Activated naive CD8-positive, alpha-beta T cell treated with anti-CD3 and anti-CD28 coated beads, Interleukin-2, amount 50 U/mL, for 24 hours (primary cell): ENCODE data around the gene EEIG2.
A peak's percentile ranks its signal among the peaks of the same experiment; 100 is the strongest.
"Not testable (repeated sequence)": the region's sequence is repeated elsewhere in the genome, so short reads cannot be mapped to it uniquely, and the experiment has no call there.

Experiments
- ATAC-seq: fragments of 150-1000 bp; cut with Tn5 transposase; one replicate; pipeline ENCODE4 v1.10.0; 2021
- DNase-seq: peaks from one replicate; pipeline ENCODE4 v3.0.0; 2021
- H3K27ac Mint-ChIP-seq: one replicate; pipeline ENCODE4 v1.8.0; 2021; ENCODE audit warnings: mild to moderate bottlenecking, mixed read lengths
- H3K27me3 Mint-ChIP-seq: one replicate; pipeline ENCODE4 v1.8.0; 2021; ENCODE audit warnings: mixed read lengths
- H3K36me3 Mint-ChIP-seq: one replicate; pipeline ENCODE4 v1.8.0; 2021; ENCODE audit warnings: low read depth, mixed read lengths
- H3K4me1 Mint-ChIP-seq: one replicate; pipeline ENCODE4 v1.8.0; 2021; ENCODE audit warnings: mixed read lengths
- H3K4me3 Mint-ChIP-seq: one replicate; pipeline ENCODE4 v1.8.0; 2021; ENCODE audit warnings: mild to moderate bottlenecking, moderate library complexity, mixed read lengths
- H3K9me3 Mint-ChIP-seq: one replicate; pipeline ENCODE4 v1.8.0; 2021; ENCODE audit warnings: mixed read lengths

EEIG2 gene

GRCh38 chr1:108559215-108560186 lies at the start of gene EEIG2:
EEIG2 (plus strand) TSS chr1:108560100; CDS start chr1:108560429, 329 bp downstream.
- H3K9me3 Mint-ChIP-seq, result no peaks in the 10 kb centered on the region
- peak; percentile 66 for ATAC-seq
- peak; percentile 92 for DNase-seq
- no peaks in the 10 kb centered on the region for H3K27me3 Mint-ChIP-seq
- peak within 1 kb of the TSS; percentile 76 for H3K27ac Mint-ChIP-seq
- H3K36me3 Mint-ChIP-seq, result no peaks in the 10 kb centered on the region
- H3K4me3 Mint-ChIP-seq, result peak within 1 kb of the TSS; percentile 88
- peaks cover 44% of the 10 kb centered on the region for H3K4me1 Mint-ChIP-seq

GRCh38 chr1:108511764-108512163 lies 48.1 kb upstream of the EEIG2 start:
- Mint-ChIP-seq H3K9me3 (no peaks in the 10 kb centered on the region), H3K36me3 (no peaks in the 10 kb centered on the region), H3K4me1 (no peaks in the 10 kb centered on the region), H3K27me3 (peaks cover 20% of the 10 kb centered on the region), H3K27ac (no peak overlapping the region), H3K4me3 (no peak overlapping the region)
- DNase-seq (no peak), ATAC-seq (no peak)

GRCh38 chr1:108512239-108513043 lies 47.5 kb upstream of the EEIG2 start:
- no peaks in the 10 kb centered on the region for H3K9me3 Mint-ChIP-seq
- no peak for DNase-seq
- no peaks in the 10 kb centered on the region for H3K36me3 Mint-ChIP-seq
- no peak overlapping the region for H3K4me3 Mint-ChIP-seq
- no peak for ATAC-seq
- no peak overlapping the region for H3K27ac Mint-ChIP-seq
- H3K27me3 Mint-ChIP-seq, result peaks cover 18% of the 10 kb centered on the region
- H3K4me1 Mint-ChIP-seq, result no peaks in the 10 kb centered on the region

- no peaks in the 10 kb centered on the region for H3K4me1 Mint-ChIP-seq
- no peak overlapping the region for H3K4me3 Mint-ChIP-seq
- peaks cover 18% of the 10 kb centered on the region for H3K27me3 Mint-ChIP-seq
- H3K36me3 Mint-ChIP-seq, result no peaks in the 10 kb centered on the region
- no peaks in the 10 kb centered on the region for H3K9me3 Mint-ChIP-seq
- ATAC-seq, result no peak
- DNase-seq, result no peak
- no peak overlapping the region for H3K27ac Mint-ChIP-seq
Measured at GRCh38 chr1:108513044-108513415, 46.9 kb upstream of the EEIG2 start.

- H3K4me1 Mint-ChIP-seq, ATAC-seq, H3K36me3 Mint-ChIP-seq, H3K9me3 Mint-ChIP-seq, H3K27ac Mint-ChIP-seq, H3K4me3 Mint-ChIP-seq, DNase-seq: not testable (repeated sequence)
- peaks cover 14% of the 10 kb centered on the region for H3K27me3 Mint-ChIP-seq
Measured at GRCh38 chr1:108513914-108514313, 46.0 kb upstream of the EEIG2 start.

- H3K27ac Mint-ChIP-seq, H3K4me3 Mint-ChIP-seq, H3K27me3 Mint-ChIP-seq, H3K36me3 Mint-ChIP-seq, ATAC-seq, H3K4me1 Mint-ChIP-seq, H3K9me3 Mint-ChIP-seq, DNase-seq: not testable (repeated sequence)
Measured at GRCh38 chr1:108517301-108517897, 42.5 kb upstream of the EEIG2 start.

GRCh38 chr1:108521990-108522393 lies 37.9 kb upstream of the EEIG2 start:
- Mint-ChIP-seq H3K4me1 (no peaks in the 10 kb centered on the region), H3K4me3 (no peak overlapping the region), H3K9me3 (no peaks in the 10 kb centered on the region)

GRCh38 chr1:108523829-108524228 lies 36.1 kb upstream of the EEIG2 start:
- Mint-ChIP-seq H3K4me3 (no peak overlapping the region), H3K27ac (no peak overlapping the region), H3K9me3 (peaks cover 4% of the 10 kb centered on the region), H3K36me3 (no peaks in the 10 kb centered on the region), H3K27me3 (peaks cover 9% of the 10 kb centered on the region), H3K4me1 (no peaks in the 10 kb centered on the region)
- ATAC-seq (no peak), DNase-seq (no peak)

More at GRCh38 chr1:108521990-108522393, 37.9 kb upstream of the EEIG2 start:
- ATAC-seq (no peak), DNase-seq (no peak)
- no peak overlapping the region for H3K27ac Mint-ChIP-seq
- peaks cover 7% of the 10 kb centered on the region for H3K27me3 Mint-ChIP-seq
- H3K36me3 Mint-ChIP-seq, result no peaks in the 10 kb centered on the region

GRCh38 chr1:108524676-108525075 lies 35.2 kb upstream of the EEIG2 start:
- no peak for ATAC-seq
- peaks cover 4% of the 10 kb centered on the region for H3K9me3 Mint-ChIP-seq

GRCh38 chr1:108527135-108527534 lies 32.8 kb upstream of the EEIG2 start:
- ATAC-seq, result no peak
- Mint-ChIP-seq H3K4me1 (no peaks in the 10 kb centered on the region), H3K27ac (no peak overlapping the region), H3K9me3 (peaks cover 4% of the 10 kb centered on the region), H3K36me3 (no peaks in the 10 kb centered on the region), H3K4me3 (no peak overlapping the region), H3K27me3 (peaks cover 6% of the 10 kb centered on the region)
- DNase-seq, result no peak

More at GRCh38 chr1:108524676-108525075, 35.2 kb upstream of the EEIG2 start:
- peaks cover 4% of the 10 kb centered on the region for H3K27me3 Mint-ChIP-seq
- no peak overlapping the region for H3K4me3 Mint-ChIP-seq
- no peak for DNase-seq
- no peak overlapping the region for H3K27ac Mint-ChIP-seq
- H3K36me3 Mint-ChIP-seq, result no peaks in the 10 kb centered on the region
- H3K4me1 Mint-ChIP-seq, result no peaks in the 10 kb centered on the region

- Mint-ChIP-seq H3K4me3 (no peak overlapping the region), H3K27ac (no peak overlapping the region), H3K4me1 (no peaks in the 10 kb centered on the region), H3K9me3 (peaks cover 4% of the 10 kb centered on the region), H3K36me3 (no peaks in the 10 kb centered on the region), H3K27me3 (peaks cover 6% of the 10 kb centered on the region)
- no peak for ATAC-seq
- DNase-seq, result no peak
Measured at GRCh38 chr1:108527837-108528236, 32.1 kb upstream of the EEIG2 start.

GRCh38 chr1:108531444-108531843 lies 28.5 kb upstream of the EEIG2 start:
- DNase-seq (no peak), ATAC-seq (no peak)
- Mint-ChIP-seq H3K27me3 (peaks cover 5% of the 10 kb centered on the region), H3K9me3 (peaks cover 4% of the 10 kb centered on the region), H3K4me3 (no peak overlapping the region), H3K36me3 (no peaks in the 10 kb centered on the region), H3K27ac (no peak overlapping the region), H3K4me1 (peaks cover 14% of the 10 kb centered on the region)

- DNase-seq, result no peak
- no peak overlapping the region for H3K4me3 Mint-ChIP-seq
- peaks cover 16% of the 10 kb centered on the region for H3K4me1 Mint-ChIP-seq
- peaks cover 6% of the 10 kb centered on the region for H3K27me3 Mint-ChIP-seq
- H3K27ac Mint-ChIP-seq, result no peak overlapping the region
- no peak for ATAC-seq
- no peaks in the 10 kb centered on the region for H3K36me3 Mint-ChIP-seq
- H3K9me3 Mint-ChIP-seq, result peaks cover 2% of the 10 kb centered on the region
Measured at GRCh38 chr1:108532730-108533129, 27.2 kb upstream of the EEIG2 start.

GRCh38 chr1:108533351-108534083 lies 26.4 kb upstream of the EEIG2 start:
- no peak overlapping the region for H3K27ac Mint-ChIP-seq
- H3K27me3 Mint-ChIP-seq, result peaks cover 6% of the 10 kb centered on the region
- H3K4me3 Mint-ChIP-seq, result no peak overlapping the region
- ATAC-seq (peak; percentile 57), DNase-seq (peak; percentile 14)
- H3K9me3 Mint-ChIP-seq, result no peaks in the 10 kb centered on the region
- no peaks in the 10 kb centered on the region for H3K36me3 Mint-ChIP-seq
- peaks cover 23% of the 10 kb centered on the region for H3K4me1 Mint-ChIP-seq
